Measurements from ENCODE around the gene CCDC40. TPM values are rescaled to one million over a fixed set of nuclear protein-coding genes. Genes with fewer than 3 reads are reported as not detected.

Gene CCDC40
- total and polyA plus RNA-seq, 10 of the 15 experiments (the other 5 are each of a cell fraction or from before 2014, with no cell fraction given) = 0.06 to 0.10 TPM; not detected in 8

- H3K4me3 ChIP-seq = no peak overlapping the region
- FAIRE-seq (no peak), ATAC-seq (no peak), DNase-seq (ENCODE audit: low read depth, low spot score) (no peak)
- no peak overlapping the region for H3K27ac ChIP-seq (ENCODE audit: control insufficient read depth, insufficient read depth)
- H2AFZ ChIP-seq (ENCODE audit: control insufficient read depth, low read depth, low read length) = no peak overlapping the region
- no TSS peak for BruUV-seq (replicated peaks)
- RAD21 ChIA-PET (ENCODE audit: unreplicated experiment) = no interaction called here
- intact Hi-C loops (cut with micrococcal nuclease; ENCODE audit: unreplicated experiment) = no loop called here
- CTCF ChIA-PET = no interaction called here
- TF ChIP-seq PRDM15 (CRISPR knock-in tag; IDR thresholded peaks at IDR 0.05) (no peak), RELB (IDR thresholded peaks at IDR 0.05; ENCODE audit: low read depth) (no peak), ZNF217 (IDR thresholded peaks at IDR 0.05) (no peak), ZNF24 (IDR thresholded peaks at IDR 0.05) (no peak), IKZF1 (conservative IDR thresholded peaks at IDR 0.05) (no peak), TBL1XR1 (IDR thresholded peaks at IDR 0.05; ENCODE audit: low read depth, low read length) (no peak), SMC3 (IDR thresholded peaks at IDR 0.05; ENCODE audit: borderline replicate concordance, low read length) (no peak), EZH2 (IDR thresholded peaks at IDR 0.05; ENCODE audit: borderline replicate concordance, control insufficient read depth, low read depth, low read length) (no peak), PML (IDR thresholded peaks at IDR 0.05; ENCODE audit: low read length) (no peak), POLR2AphosphoS2 (IDR thresholded peaks at IDR 0.05; ENCODE audit: low read depth, low read length) (no peak), ZBTB33 (IDR thresholded peaks at IDR 0.05) (no peak), CHD1 (IDR thresholded peaks at IDR 0.05; ENCODE audit: low read depth, low read length) (no peak), E4F1 (IDR thresholded peaks at IDR 0.05; ENCODE audit: borderline replicate concordance, partially characterized antibody) (no peak), ZNF207 (IDR thresholded peaks at IDR 0.05; ENCODE audit: borderline replicate concordance) (no peak), POLR2A (IDR thresholded peaks at IDR 0.05; ENCODE audit: low read depth, low read length) (no peak), MEF2A (IDR thresholded peaks at IDR 0.05; ENCODE audit: insufficient read depth, low read depth, low read length) (no peak)
- POLR2A ChIA-PET = no interaction called here
- H3K27me3 ChIP-seq (replicated peaks in 1 of 2; ENCODE audit: control insufficient read depth in 2 of 2, insufficient read depth in 2 of 2, low read length in 1 of 2) = no peaks in the 10 kb centered on the region; a peak in 1 of 4 replicates
- H4K20me1 ChIP-seq (ENCODE audit: control insufficient read depth, insufficient read depth) = no peaks in the 10 kb centered on the region
- WGBS (ENCODE audit: insufficient coverage, insufficient replicate concordance, low lambda C conversion rate, missing lambda C conversion rate) = 73% methylated on average over 31 of the region's 31 CpGs
- H3K9me3 ChIP-seq (replicated peaks; ENCODE audit: control insufficient read depth, insufficient read depth, low read length) = no peaks in the 10 kb centered on the region
- in situ Hi-C loops (cut with MboI) = no loop called here
- SMC1A ChIA-PET (ENCODE audit: uncharacterized antibody, unreplicated experiment) = no interaction called here
- H3K36me3 ChIP-seq (ENCODE audit: control insufficient read depth in 2 of 2, insufficient read depth in 2 of 2, low read length in 1 of 2) = no peaks in the 10 kb centered on the region
- H3K4me1 ChIP-seq (ENCODE audit: control insufficient read depth, insufficient read depth, low read length) = no peaks in the 10 kb centered on the region
- no peaks in the 10 kb centered on the region for H3K79me2 ChIP-seq (ENCODE audit: control insufficient read depth, insufficient read depth, low read length)
- no peak overlapping the region for H3K4me2 ChIP-seq (ENCODE audit: control insufficient read depth, insufficient read depth)
- H3K9ac ChIP-seq (ENCODE audit: control insufficient read depth, insufficient read depth, low read length) = no peak overlapping the region
Measured at GRCh38 chr17:80067393-80067986, 31.0 kb downstream of the CCDC40 start.
